Activated naive CD4-positive, alpha-beta T cell treated with anti-CD3 and anti-CD28 coated beads, Interleukin-2, amount 50 U/mL, for 16 hours (primary cell): Measurements from ENCODE around the gene SNRPN.
"Not testable (repeated sequence)": the region's sequence is repeated elsewhere in the genome, so short reads cannot be mapped to it uniquely, and the experiment has no call there.

Source experiments
- DNase-seq: peaks from one replicate; pipeline ENCODE4 v3.0.0-alpha.2; 2020

SNRPN gene

GRCh38 chr15:24954783-24955530 lies at the start of gene SNRPN, which contains the start of gene SNURF:
Gene SNRPN (plus strand): TSS chr15:24954987. CDS start chr15:24974454, 19,467 bp downstream.
Gene SNURF (plus strand): TSS chr15:24954987. CDS start chr15:24955049, 62 bp downstream.
- peak; percentile 70 for DNase-seq

DNA sequence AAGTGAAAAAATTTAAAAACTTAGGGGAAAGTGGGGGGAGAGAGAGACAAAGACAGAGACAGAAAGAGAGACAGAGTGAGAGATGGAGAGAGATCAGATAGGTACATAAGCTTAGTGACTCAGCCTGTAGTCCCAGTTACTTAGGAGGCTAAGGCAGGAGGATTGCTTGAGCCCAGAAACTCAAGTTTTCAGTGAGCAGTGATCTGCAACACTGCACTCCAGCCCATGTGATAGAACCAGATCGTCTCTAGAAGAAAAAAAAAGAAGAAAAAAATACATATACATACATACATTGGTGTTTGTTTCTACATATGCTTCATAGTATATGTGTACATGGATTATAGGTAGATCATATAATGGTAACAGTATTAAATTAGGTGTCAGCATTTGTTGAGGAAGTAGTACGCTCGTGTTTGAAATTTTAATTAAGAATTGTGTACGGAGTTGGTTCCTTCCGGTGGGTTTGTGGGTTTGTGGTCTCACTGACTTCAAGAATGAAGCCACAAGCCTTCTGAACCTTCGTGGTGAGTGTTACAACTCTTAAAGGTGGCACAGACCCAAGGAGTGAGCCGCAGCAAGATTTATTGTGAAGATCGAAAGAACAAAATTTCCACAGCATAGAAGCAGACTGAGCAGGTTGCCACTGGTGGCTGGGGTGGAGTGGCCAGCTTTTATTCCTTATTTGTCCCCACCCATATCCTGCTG lies 38.3 kb upstream of the SNRPN start:
- no peak for DNase-seq

DNA sequence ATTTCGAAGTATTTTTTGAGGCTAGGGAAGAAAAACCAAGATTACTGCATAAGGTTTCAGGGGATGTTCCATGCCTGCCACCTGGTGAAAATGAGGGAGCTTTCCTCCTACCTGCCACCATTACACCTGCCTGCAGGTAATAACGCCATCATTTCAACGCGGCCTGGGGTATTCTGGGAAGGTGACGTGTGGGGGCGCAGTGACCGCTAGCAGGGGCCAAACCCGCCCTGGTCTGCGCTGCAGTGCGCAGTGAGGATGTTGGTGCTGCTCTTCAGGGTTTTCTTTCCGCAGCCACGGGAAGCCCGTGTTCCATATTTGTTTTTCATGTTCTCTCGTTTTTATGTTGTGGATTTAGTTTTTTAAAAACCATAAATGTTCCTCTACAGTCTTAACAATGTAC lies 37.4 kb upstream of the SNRPN start:
- no peak for DNase-seq

DNA sequence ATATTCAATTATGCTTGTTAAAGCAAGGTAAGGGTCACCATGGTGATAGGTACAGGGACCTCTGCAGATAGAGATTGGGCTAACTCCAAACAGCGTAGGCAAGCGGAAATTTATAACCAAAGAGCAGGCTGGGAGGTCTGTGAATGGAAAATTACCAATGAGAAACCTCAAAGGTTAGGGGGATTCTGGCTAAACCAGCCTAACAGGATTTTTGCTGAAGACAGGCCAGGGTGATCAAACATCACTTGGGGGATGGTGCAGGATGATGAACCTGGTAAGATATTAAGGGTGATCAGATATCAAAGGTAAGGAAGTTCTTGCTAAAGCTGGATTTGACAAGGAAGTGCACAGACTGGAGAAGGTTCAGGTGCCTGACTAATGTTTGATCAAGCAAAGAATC lies 35.3 kb upstream of the SNRPN start:
- no peak for DNase-seq

DNA sequence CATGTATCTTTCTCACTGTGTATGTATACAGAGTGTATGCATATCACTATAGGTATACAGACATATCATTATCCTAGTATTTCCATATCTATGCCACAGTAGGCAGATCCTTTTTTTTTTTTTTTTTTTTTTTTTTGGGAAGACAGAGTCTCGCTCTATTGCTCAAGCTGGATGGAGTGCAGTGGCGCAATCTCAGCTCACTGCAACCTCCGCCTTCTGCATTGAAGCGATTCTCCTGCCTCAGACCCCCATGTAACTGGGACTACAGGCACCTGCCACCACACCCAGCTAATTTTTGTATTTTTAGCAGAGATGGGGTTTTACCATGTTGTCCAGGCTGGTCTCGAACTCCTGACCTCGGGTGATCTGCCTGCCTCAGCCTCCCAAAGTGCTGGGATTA lies 32.0 kb upstream of the SNRPN start:
- DNase-seq, result not testable (repeated sequence)

DNA sequence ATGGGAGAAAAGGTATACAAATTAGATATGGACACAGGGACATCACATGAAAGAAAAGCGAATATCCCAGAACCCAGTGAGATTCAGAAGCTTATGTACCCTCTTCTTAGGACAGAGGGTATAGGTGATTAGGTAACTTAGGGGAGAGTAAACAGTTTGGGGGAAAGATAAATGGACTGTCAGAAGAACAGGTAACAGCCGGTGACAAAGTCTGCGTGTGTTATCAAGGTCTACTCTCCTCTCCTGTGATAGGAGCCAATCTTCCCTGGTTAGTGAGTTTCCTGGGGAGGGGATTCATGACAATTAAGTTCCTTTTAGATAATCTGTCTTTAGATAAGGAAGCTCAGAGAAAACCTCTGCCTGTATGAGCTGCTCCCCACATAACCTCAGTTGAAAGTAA lies 30.6 kb upstream of the SNRPN start:
- DNase-seq, result no peak

GRCh38 chr15:24924621-24925020 lies 30.2 kb upstream of the SNRPN start:
- DNase-seq, result no peak

GRCh38 chr15:24931874-24932732 lies 22.7 kb upstream of the SNRPN start:
- DNase-seq, result not testable (repeated sequence)

DNA sequence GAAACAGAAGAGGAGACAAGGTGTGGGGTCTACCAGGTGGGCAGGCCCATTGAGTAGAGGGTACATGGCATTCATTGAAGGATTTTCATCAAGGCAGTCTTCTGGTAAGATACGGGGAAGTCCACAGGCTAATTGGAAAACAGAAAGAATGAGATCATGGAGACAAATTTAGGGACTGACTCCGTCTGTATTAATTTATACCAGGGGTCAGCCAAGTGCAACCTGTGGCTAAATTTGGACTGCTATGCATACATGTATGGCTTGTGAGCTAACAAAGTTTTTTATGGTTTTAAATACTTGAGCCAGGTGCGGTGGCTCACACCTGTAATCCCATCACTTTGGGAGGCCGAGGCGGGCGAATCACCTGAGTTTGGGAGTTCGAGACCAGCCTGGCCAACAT lies 21.1 kb upstream of the SNRPN start:
- DNase-seq, result no peak

GRCh38 chr15:24938224-24938623 lies 16.6 kb upstream of the SNRPN start:
- DNase-seq, result not testable (repeated sequence)

DNA sequence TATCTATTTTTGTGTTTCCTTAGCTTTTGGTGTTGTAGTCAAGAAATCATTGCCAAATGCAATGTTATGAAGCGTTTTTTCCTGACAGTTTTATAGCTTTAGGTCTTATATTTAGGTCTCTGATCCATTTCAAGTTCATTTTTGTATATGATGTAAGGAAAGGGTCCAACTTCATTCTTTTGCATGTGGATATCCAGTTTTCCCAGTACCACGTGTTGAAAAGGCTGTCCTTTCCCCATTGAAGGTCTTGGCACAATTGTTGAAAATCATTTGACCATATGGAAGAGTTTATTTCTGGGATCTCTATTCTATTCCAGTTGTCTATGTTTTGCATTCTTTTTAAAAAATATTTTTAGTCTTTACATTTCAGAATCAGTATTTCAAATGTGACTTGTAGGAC lies 14.6 kb upstream of the SNRPN start:
- DNase-seq, result no peak

DNA sequence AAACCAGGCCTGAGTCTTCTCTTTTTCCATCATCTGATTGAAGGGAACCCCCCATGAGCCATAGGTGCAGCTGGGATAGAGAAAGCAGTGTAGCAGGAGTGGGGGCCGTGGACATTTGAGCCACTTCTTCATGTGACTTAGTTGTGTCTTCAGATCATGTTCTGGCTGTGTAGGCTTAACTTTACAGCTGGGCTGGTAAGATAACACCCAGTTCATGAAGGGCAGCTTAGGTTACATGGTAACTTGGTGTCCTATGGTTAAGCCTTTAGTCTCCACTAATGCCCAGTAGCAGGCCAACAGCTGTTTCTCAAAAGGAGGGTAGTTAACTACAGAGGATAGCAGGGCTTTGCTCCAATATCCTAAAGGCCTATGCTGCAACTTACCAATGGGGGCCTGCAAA lies 11.4 kb upstream of the SNRPN start:
- no peak for DNase-seq

DNA sequence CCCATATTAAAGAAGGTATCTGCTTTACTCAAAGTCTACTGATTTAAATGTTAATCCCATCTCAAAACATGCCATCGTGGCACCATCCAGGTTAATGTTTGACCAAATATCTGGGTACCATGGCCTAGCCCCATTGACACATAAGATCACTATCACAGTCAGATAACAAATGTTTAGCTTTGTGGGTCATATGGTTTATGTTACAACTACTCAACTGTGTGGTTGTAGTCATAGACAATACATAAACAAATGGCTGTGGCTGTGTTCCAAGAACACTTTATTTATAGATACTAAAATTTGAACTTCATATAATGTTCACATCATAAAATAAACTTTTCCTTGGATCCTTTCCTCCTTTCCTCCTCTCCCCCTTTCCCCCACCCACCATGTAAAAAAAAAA lies 9.8 kb upstream of the SNRPN start:
- no peak for DNase-seq

- no peak for DNase-seq
Measured at GRCh38 chr15:24945711-24946110, 9.1 kb upstream of the SNRPN start.

DNA sequence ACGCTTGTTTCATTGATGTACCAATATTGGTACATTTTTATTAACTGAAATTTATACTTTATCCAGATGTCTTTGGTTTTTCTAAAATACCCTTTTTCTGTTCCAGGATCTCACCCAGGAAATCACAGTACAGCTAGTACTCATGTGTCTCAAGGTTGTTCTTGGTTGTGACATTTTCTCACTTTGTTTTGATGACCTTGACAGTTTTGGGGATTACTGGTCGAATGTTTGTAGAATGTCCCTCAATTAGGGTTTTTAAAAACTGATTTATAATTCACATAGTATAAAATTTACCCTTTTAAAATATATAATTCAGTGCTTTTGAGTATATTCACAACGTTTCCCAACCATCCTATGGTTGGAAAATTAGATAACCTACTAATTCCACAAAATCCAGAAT lies 6.3 kb upstream of the SNRPN start:
- no peak for DNase-seq

GRCh38 chr15:24955531-24955921 lies 739 bp downstream of the SNRPN start:
- peak; percentile 14 for DNase-seq

DNA sequence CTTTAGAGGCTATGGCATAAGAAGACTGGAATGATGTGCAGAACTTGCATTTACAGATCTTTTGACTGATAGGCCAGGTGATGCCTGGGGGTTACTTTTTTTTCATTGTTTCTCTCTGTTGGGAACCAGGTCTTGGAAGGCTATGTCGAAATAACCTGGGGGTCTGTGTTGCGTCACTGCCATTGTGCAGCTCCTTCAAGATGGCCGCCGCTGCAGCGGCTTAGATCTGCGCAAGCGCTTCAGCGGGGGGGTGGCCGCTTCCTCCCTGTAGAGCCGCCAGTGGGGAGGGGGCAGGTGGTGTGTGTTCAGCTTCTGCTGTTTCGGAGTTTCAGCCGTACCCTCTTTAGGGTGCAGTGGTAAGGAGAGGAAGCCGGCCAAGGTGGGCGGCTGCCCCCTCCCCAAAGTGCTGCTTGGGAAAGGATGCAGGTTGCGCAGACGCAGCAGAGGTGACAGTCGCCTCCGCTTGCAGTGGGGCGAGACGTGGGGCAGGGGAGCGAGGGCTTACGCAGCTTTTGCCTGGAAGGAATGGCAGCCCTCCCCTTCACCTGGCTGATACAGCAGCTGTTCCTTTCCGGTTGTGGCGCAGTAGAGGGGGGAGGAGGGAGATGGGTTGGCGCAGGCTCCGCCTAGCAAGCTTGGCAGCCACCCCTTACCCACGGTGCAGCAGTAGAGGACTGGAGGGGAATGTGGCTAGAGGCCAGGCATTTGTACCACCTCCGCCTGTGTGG lies 1.5 kb downstream of the SNRPN start:
- DNase-seq, result peak; percentile 77

DNA sequence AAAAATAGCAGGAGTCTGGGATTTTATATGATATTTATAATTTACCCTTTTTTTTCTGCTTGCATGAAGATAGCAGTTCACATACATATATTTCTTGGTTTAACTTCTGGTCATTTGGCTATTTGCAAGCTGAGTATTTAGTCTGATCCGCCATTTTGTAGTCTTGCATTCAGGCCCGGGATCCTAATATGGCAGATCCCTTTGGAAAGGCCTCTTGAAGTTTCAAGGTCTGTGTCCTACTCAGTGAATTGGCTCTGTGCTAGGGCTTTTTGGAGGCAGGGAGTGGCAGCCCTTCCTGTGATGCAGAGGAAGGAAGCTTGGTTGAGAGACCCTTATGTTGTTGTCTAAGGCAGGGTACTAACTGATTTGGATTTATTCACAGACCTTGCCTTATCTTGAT lies 2.9 kb downstream of the SNRPN start:
- no peak for DNase-seq

GRCh38 chr15:24961967-24962366 lies 7.2 kb downstream of the SNRPN start:
- no peak for DNase-seq

GRCh38 chr15:24962880-24963279 lies 8.1 kb downstream of the SNRPN start:
- no peak for DNase-seq

DNA sequence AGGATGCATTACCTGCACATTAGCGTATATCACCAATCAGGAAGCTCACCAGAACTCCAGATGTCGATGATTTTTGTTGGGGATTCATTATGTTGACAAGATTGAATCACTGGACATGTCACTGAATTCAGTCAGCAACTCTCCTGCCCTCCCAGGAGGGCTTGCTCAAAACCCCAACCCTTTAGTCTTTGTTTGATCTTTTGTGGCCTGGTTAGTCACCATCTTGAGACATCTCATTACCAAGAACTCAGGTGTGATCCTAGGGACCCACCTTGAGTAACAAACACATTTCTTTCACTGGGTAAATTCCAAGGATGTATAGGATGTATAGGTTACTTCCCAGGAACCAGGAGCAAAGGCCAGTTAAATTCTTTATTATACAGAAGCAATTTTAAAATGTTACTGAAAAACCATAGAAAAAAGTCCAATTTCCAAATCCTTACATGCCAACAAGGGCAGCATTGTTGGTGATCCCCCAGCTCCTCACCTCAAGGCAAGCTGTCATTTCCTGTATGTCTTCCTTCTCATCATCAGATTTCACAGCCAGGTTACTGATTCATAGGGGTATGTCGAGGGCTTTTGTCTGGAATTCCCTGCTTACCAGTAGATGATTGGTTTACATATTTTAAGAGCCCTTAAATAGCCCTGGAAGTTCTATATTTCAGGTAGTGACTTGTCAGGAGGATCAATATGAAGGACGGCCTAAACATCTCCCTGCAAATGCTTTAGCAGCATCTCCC lies 11.7 kb downstream of the SNRPN start:
- no peak for DNase-seq

- no peak for DNase-seq
Measured at GRCh38 chr15:24971052-24971451, 16.3 kb downstream of the SNRPN start.
